OCI-LY7 (cell line): ENCODE data around the gene NCK2. TPM values are rescaled to one million over a fixed set of nuclear protein-coding genes. Genes with fewer than 3 reads are reported as not detected.

Experiments
- BruUV-seq: library from RNA; stranded (reverse); fragments of 400-500 nt; replicated peaks from 2 replicates; lab custom pipeline; 2021; lab: Mats Ljungman, UMichigan
- CTCF ChIA-PET: fragments of 300-600 bp; sonication (Branson Sonifier 250); formaldehyde crosslinking; loops from one replicate; lab custom pipeline; 2022; ENCODE audit warnings: antibody characterized with exemption; ENCODE audit not compliant: unreplicated experiment; lab: Charles Lee
- POLR2A ChIA-PET: fragments of 300-600 bp; sonication (Branson Sonifier 250); formaldehyde crosslinking; loops from one replicate; lab custom pipeline; 2022; ENCODE audit warnings: antibody characterized with exemption; lab: Charles Lee
- DNase-seq: peaks from one replicate; pipeline ENCODE4 v3.0.0-alpha.2; 2015; ENCODE audit warnings: low spot score
- H2AFZ ChIP-seq: fragments of 200-600 bp; sonication (generic), shearing (Covaris generic); 2 replicates; pipeline ENCODE4 v1.6.1; 2014; ENCODE audit warnings: mild to moderate bottlenecking, antibody characterized with exemption, low read length, moderate library complexity
- H3K27ac ChIP-seq: fragments of 200-600 bp; sonication (generic); 2 replicates; pipeline ENCODE4 v1.5.1; 2014; ENCODE audit warnings: mixed run types, low read depth, mild to moderate bottlenecking, moderate library complexity, low read length, inconsistent platforms; ENCODE audit not compliant: poor library complexity, severe bottlenecking
- H3K36me3 ChIP-seq: fragments of 200-600 bp; sonication (generic); 2 replicates; pipeline ENCODE4 v1.6.1; 2014; ENCODE audit warnings: mild to moderate bottlenecking, antibody characterized with exemption, low read length, moderate library complexity, mixed read lengths; ENCODE audit not compliant: insufficient read depth
- H3K4me1 ChIP-seq: fragments of 200-600 bp; sonication (generic); 2 replicates; pipeline ENCODE4 v1.5.1; 2014; ENCODE audit warnings: mild to moderate bottlenecking, low read length; ENCODE audit not compliant: insufficient read depth, poor library complexity, severe bottlenecking
- H3K4me2 ChIP-seq: fragments of 200-600 bp; sonication (generic); 2 replicates; pipeline ENCODE4 v1.6.1; 2014; ENCODE audit warnings: mild to moderate bottlenecking, low read length
- H3K4me3 ChIP-seq: fragments of 200-600 bp; sonication (generic); 2 replicates; pipeline ENCODE4 v1.5.1; 2014; ENCODE audit warnings: mild to moderate bottlenecking, low read depth, low read length; ENCODE audit not compliant: poor library complexity, severe bottlenecking
- H3K79me2 ChIP-seq: fragments of 200-600 bp; sonication (generic); 2 replicates; pipeline ENCODE4 v1.6.1; 2016; ENCODE audit warnings: low read depth, mild to moderate bottlenecking, low read length, moderate library complexity, mixed read lengths; ENCODE audit not compliant: insufficient read depth
- H3K9me2 ChIP-seq: fragments of 200-600 bp; sonication (generic); 2 replicates; pipeline ENCODE4 v1.6.1; 2016; ENCODE audit warnings: mild to moderate bottlenecking, low read length, mixed read lengths; ENCODE audit not compliant: insufficient read depth
- H3K9me3 ChIP-seq: fragments of 200-600 bp; sonication (generic); 2 replicates; pipeline ENCODE4 v1.6.1; 2014; ENCODE audit warnings: mild to moderate bottlenecking, mixed run types, low read length, mixed read lengths
- H4K20me1 ChIP-seq: fragments of 200-600 bp; sonication (generic); 2 replicates; pipeline ENCODE4 v1.6.1; 2014; ENCODE audit warnings: mild to moderate bottlenecking, antibody characterized with exemption, low read length, moderate library complexity, mixed read lengths; ENCODE audit not compliant: insufficient read depth
- EZH2phosphoT487 ChIP-seq: fragments of 200-600 bp; sonication (generic); IDR thresholded peaks from 2 replicates; pipeline ENCODE4 v1.6.1; 2018; ENCODE audit warnings: low read depth, borderline replicate concordance, mild to moderate bottlenecking, mixed run types, antibody characterized with exemption, low read length, moderate library complexity, mixed read lengths
- intact Hi-C: fragments of 100-400 bp; cut with micrococcal nuclease; formaldehyde crosslinking; loops from one replicate; pipeline ENCODE4 v1.10.0; 2022; ENCODE audit not compliant: unreplicated experiment
- total RNA-seq, 2 experiments: library from RNA; depleted of rRNA in 1 of 2; stranded (reverse); fragments of >200 nt in 1 of 2; shearing (Covaris generic) in 1 of 2; gene quantifications; 2 replicates each; pipeline ENCODE4 v1.2.3, GENCODE V29; 2014 to 2022
- TF ChIP-seq, protein P1 (sequence below): fragments of 200-600 bp; sonication (generic); conservative IDR thresholded peaks from 2 replicates; pipeline ENCODE4 v1.5.1; 2014; ENCODE audit warnings: mild to moderate bottlenecking, antibody characterized with exemption, low read length, moderate library complexity, mixed read lengths

NCK2 gene
- total RNA-seq, 2 experiments from 2014 or later, result 23.4 to 34.2 TPM

DNA sequence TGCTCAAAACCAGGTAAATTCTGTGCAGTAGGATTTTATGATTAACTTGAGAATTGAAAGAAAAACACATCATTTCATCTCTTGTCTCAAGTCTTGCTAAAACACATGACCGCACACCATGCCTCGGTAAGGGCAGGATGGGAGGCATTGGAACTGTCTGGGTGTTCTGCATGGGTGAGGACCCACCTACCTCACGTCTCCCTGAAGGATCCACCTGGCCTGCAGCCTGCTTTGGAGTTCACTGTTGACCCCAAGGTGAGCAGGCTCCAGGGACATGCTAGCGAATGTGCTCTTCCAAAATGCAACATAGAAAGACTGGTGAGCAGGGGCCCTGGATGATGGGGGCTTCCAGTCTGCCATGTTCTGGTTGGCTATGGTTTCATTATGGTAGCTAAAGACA, 131.5 kb downstream of the NCK2 start:
- no peaks in the 10 kb centered on the region for H4K20me1 ChIP-seq
- intact Hi-C loops, result no loop called here
- ChIA-PET POLR2A (no interaction called here), CTCF (no interaction called here)
- no TSS peak for BruUV-seq
- peaks cover 3% of the 10 kb centered on the region; the same call in 1 of the 2 replicates for H3K36me3 ChIP-seq
- H3K4me1 ChIP-seq, result peaks cover 13% of the 10 kb centered on the region
- no peak overlapping the region for H3K4me2 ChIP-seq
- no peaks in the 10 kb centered on the region for H3K79me2 ChIP-seq
- no peak overlapping the region for H2AFZ ChIP-seq
- DNase-seq, result no peak
- no peaks in the 10 kb centered on the region for H3K9me2 ChIP-seq
- H3K4me3 ChIP-seq, result no peak overlapping the region
- TF ChIP-seq, protein P1, sequence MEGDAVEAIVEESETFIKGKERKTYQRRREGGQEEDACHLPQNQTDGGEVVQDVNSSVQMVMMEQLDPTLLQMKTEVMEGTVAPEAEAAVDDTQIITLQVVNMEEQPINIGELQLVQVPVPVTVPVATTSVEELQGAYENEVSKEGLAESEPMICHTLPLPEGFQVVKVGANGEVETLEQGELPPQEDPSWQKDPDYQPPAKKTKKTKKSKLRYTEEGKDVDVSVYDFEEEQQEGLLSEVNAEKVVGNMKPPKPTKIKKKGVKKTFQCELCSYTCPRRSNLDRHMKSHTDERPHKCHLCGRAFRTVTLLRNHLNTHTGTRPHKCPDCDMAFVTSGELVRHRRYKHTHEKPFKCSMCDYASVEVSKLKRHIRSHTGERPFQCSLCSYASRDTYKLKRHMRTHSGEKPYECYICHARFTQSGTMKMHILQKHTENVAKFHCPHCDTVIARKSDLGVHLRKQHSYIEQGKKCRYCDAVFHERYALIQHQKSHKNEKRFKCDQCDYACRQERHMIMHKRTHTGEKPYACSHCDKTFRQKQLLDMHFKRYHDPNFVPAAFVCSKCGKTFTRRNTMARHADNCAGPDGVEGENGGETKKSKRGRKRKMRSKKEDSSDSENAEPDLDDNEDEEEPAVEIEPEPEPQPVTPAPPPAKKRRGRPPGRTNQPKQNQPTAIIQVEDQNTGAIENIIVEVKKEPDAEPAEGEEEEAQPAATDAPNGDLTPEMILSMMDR, result no peak
- no peak for TF ChIP-seq EZH2phosphoT487
- no peak overlapping the region for H3K27ac ChIP-seq
- H3K9me3 ChIP-seq, result no peaks in the 10 kb centered on the region

DNA sequence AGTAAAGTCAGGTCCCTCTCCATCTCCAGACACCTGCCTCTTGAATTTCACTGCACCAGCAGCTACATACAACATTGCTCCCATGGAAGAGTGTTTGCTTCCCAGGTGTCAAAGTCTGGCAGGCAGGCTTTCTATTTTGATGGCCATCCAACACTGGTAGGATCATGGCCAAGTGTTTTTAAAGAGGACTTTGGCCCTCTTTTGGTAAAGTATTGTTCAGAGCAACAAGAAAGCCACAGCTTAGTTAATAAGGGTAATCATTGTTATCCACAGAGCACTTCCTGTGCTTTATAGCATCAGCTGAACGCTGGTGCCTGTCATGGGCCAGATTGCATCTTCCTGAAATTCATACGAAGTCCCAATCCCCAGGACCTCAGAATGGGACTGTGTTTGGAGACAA, 133.2 kb downstream of the NCK2 start:
- Histone ChIP-seq H3K9me2 (no peaks in the 10 kb centered on the region), H2AFZ (no peak overlapping the region), H4K20me1 (no peaks in the 10 kb centered on the region), H3K36me3 (peaks cover 3% of the 10 kb centered on the region; the same call in 1 of the 2 replicates), H3K4me1 (peaks cover 13% of the 10 kb centered on the region), H3K9me3 (no peaks in the 10 kb centered on the region), H3K4me2 (no peak overlapping the region), H3K27ac (no peak overlapping the region), H3K79me2 (no peaks in the 10 kb centered on the region), H3K4me3 (no peak overlapping the region)
- ChIA-PET POLR2A (interaction anchor here (0.5 kb wide), 1 partner anchor 40 kb away, joined by 3 read pairs; no protein-coding TSS in a partner anchor), CTCF (no interaction called here)
- TF ChIP-seq EZH2phosphoT487, result no peak
- TF ChIP-seq, protein P1, result no peak
- intact Hi-C loops, result no loop called here
- no TSS peak for BruUV-seq
- DNase-seq, result no peak

DNA sequence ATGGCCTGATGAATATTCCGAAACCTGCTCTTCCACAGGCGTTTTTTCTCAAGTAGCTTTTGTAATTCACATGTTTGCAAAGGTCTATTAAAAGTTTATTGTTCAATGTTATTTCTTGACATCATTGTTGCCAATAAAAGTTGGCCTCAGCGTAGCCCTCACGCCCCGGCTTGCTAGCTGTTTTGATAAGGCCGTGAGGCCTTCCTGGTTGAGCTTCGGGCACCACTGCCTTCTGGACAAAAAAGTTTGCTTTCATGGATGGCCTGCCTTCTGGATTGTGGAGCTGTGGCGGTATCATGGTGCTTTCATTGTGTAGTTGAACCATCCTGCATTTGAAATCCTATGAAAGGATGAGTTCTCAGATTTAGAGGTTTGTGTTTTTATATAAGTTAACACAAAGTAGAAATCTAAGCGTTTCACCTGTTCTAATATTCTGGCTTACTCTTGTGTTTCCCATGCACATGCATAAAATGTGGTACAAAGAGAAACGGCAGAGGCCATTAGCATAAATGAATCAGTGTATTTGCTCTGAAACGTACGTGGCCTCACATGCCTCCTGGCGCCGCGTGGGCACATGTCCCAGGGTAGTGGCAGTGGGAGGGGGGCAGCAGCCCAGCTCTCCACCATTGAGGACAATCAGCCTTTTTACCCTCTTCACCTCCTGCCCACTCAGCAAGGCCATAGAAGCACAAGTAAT, 134.5 kb downstream of the NCK2 start:
- intact Hi-C loops, result no loop called here
- H3K36me3 ChIP-seq, result peaks cover 3% of the 10 kb centered on the region; the same call in 1 of the 2 replicates
- POLR2A ChIA-PET, result no interaction called here
- H3K4me3 ChIP-seq, result no peak overlapping the region
- no peak overlapping the region for H3K4me2 ChIP-seq
- no peaks in the 10 kb centered on the region for H3K9me2 ChIP-seq
- H3K27ac ChIP-seq, result no peak overlapping the region
- H4K20me1 ChIP-seq, result no peaks in the 10 kb centered on the region
- H3K4me1 ChIP-seq, result peaks cover 13% of the 10 kb centered on the region
- no TSS peak for BruUV-seq
- H3K9me3 ChIP-seq, result no peaks in the 10 kb centered on the region
- no peaks in the 10 kb centered on the region for H3K79me2 ChIP-seq
- no peak overlapping the region for H2AFZ ChIP-seq
- TF ChIP-seq EZH2phosphoT487, result no peak
- TF ChIP-seq, protein P1, result no peak
- no peak for DNase-seq
- CTCF ChIA-PET, result interaction anchor here (0.6 kb wide), 1 partner anchor 14 kb away, joined by 3 read pairs; no protein-coding TSS in a partner anchor
